ENCODE results near the gene SACM1L.
A peak's percentile ranks its signal among the peaks of the same experiment; 100 is the strongest.

SACM1L gene

GRCh38 chr3:45670991-45671390, 18.2 kb upstream of the SACM1L start:
- Histone ChIP-seq H3K4me3 (ENCODE audit: low read length) (no peak overlapping the region), H3K9me3 (ENCODE audit: control insufficient read depth, insufficient read depth, low read length) (no peaks in the 10 kb centered on the region), H3K79me2 (ENCODE audit: control insufficient read depth, low read length) (no peaks in the 10 kb centered on the region), H4K20me1 (ENCODE audit: control insufficient read depth, insufficient read depth, low read depth, low read length) (no peaks in the 10 kb centered on the region), H3K4me2 (ENCODE audit: low read length) (no peak overlapping the region), H3K27ac (ENCODE audit: low read depth, low read length) (no peak overlapping the region), H3K4me1 (ENCODE audit: control insufficient read depth, low read length) (no peaks in the 10 kb centered on the region), H3F3A (ENCODE audit: control insufficient read depth, insufficient read depth) (no peaks in the 10 kb centered on the region), H3K9me2 (replicated peaks; ENCODE audit: control insufficient read depth, low read length) (no peaks in the 10 kb centered on the region), H3K36me3 (ENCODE audit: control insufficient read depth, low read length) (no peaks in the 10 kb centered on the region), H3K27me3 (ENCODE audit: control insufficient read depth, low read length) (no peaks in the 10 kb centered on the region)
- TF ChIP-seq EZH2phosphoT487 (IDR thresholded peaks at IDR 0.05; ENCODE audit: borderline replicate concordance, low read length), result no peak

GRCh38 chr3:45673273-45673672, 15.9 kb upstream of the SACM1L start:
- H3K36me3 ChIP-seq (ENCODE audit: control insufficient read depth, low read length), result no peaks in the 10 kb centered on the region
- H3K27ac ChIP-seq (ENCODE audit: low read depth, low read length), result no peak overlapping the region

GRCh38 chr3:45676325-45677032, 12.7 kb upstream of the SACM1L start:
- Histone ChIP-seq H3K27me3 (ENCODE audit: control insufficient read depth, low read length) (no peaks in the 10 kb centered on the region), H3K4me1 (ENCODE audit: control insufficient read depth, low read length) (peaks cover 11% of the 10 kb centered on the region), H3K9me3 (ENCODE audit: control insufficient read depth, insufficient read depth, low read length) (no peaks in the 10 kb centered on the region), H3K4me3 (ENCODE audit: low read length) (peak overlapping the region; percentile 55), H4K20me1 (ENCODE audit: control insufficient read depth, insufficient read depth, low read depth, low read length) (no peaks in the 10 kb centered on the region), H3K27ac (ENCODE audit: low read depth, low read length) (no peak overlapping the region), H3K79me2 (ENCODE audit: control insufficient read depth, low read length) (no peaks in the 10 kb centered on the region), H3F3A (ENCODE audit: control insufficient read depth, insufficient read depth) (no peaks in the 10 kb centered on the region), H3K4me2 (ENCODE audit: low read length) (peak overlapping the region; percentile 61), H3K36me3 (ENCODE audit: control insufficient read depth, low read length) (no peaks in the 10 kb centered on the region), H3K9me2 (replicated peaks; ENCODE audit: control insufficient read depth, low read length) (no peaks in the 10 kb centered on the region)
- TF ChIP-seq EZH2phosphoT487 (IDR thresholded peaks at IDR 0.05; ENCODE audit: borderline replicate concordance, low read length) (no peak), CTCF (IDR thresholded peaks at IDR 0.05; ENCODE audit: low read depth, low read length, poor library complexity, severe bottlenecking) (no peak)

More at GRCh38 chr3:45673273-45673672, 15.9 kb upstream of the SACM1L start:
- Histone ChIP-seq H3K9me2 (replicated peaks; ENCODE audit: control insufficient read depth, low read length) (no peaks in the 10 kb centered on the region), H3K4me2 (ENCODE audit: low read length) (no peak overlapping the region), H3K9me3 (ENCODE audit: control insufficient read depth, insufficient read depth, low read length) (no peaks in the 10 kb centered on the region), H3K4me3 (ENCODE audit: low read length) (no peak overlapping the region), H3K79me2 (ENCODE audit: control insufficient read depth, low read length) (no peaks in the 10 kb centered on the region), H4K20me1 (ENCODE audit: control insufficient read depth, insufficient read depth, low read depth, low read length) (no peaks in the 10 kb centered on the region), H3F3A (ENCODE audit: control insufficient read depth, insufficient read depth) (no peaks in the 10 kb centered on the region), H3K4me1 (ENCODE audit: control insufficient read depth, low read length) (peaks cover 11% of the 10 kb centered on the region), H3K27me3 (ENCODE audit: control insufficient read depth, low read length) (no peaks in the 10 kb centered on the region)
- TF ChIP-seq CTCF (IDR thresholded peaks at IDR 0.05; ENCODE audit: low read depth, low read length, poor library complexity, severe bottlenecking) (no peak), EZH2phosphoT487 (IDR thresholded peaks at IDR 0.05; ENCODE audit: borderline replicate concordance, low read length) (no peak)

GRCh38 chr3:45677033-45677446, 12.2 kb upstream of the SACM1L start:
- no peaks in the 10 kb centered on the region for H3K27me3 ChIP-seq (ENCODE audit: control insufficient read depth, low read length)
- H3K4me2 ChIP-seq (ENCODE audit: low read length), result peak overlapping the region; percentile 61
- no peaks in the 10 kb centered on the region for H3K36me3 ChIP-seq (ENCODE audit: control insufficient read depth, low read length)
- H3K9me2 ChIP-seq (replicated peaks; ENCODE audit: control insufficient read depth, low read length), result no peaks in the 10 kb centered on the region
- peaks cover 11% of the 10 kb centered on the region for H3K4me1 ChIP-seq (ENCODE audit: control insufficient read depth, low read length)
- no peak overlapping the region for H3K27ac ChIP-seq (ENCODE audit: low read depth, low read length)
- H4K20me1 ChIP-seq (ENCODE audit: control insufficient read depth, insufficient read depth, low read depth, low read length), result no peaks in the 10 kb centered on the region
- TF ChIP-seq CTCF (IDR thresholded peaks at IDR 0.05; ENCODE audit: low read depth, low read length, poor library complexity, severe bottlenecking) (no peak), EZH2phosphoT487 (IDR thresholded peaks at IDR 0.05; ENCODE audit: borderline replicate concordance, low read length) (no peak)
- no peaks in the 10 kb centered on the region for H3F3A ChIP-seq (ENCODE audit: control insufficient read depth, insufficient read depth)
- H3K79me2 ChIP-seq (ENCODE audit: control insufficient read depth, low read length), result no peaks in the 10 kb centered on the region
- no peaks in the 10 kb centered on the region for H3K9me3 ChIP-seq (ENCODE audit: control insufficient read depth, insufficient read depth, low read length)
- H3K4me3 ChIP-seq (ENCODE audit: low read length), result peak overlapping the region; percentile 55

Measured in DOHH2 (cell line).